OCI-LY1 (cell line): ENCODE data around the gene HS3ST5.

Experiments
- EZH2 ChIP-seq: fragments of 200-600 bp; sonication (generic), shearing (Covaris generic); IDR thresholded peaks from 2 replicates; pipeline ENCODE4 v1.8.0; 2017; ENCODE audit warnings: borderline replicate concordance, mixed run types, mild to moderate bottlenecking, antibody characterized with exemption, low read length, moderate library complexity, mixed read lengths
- TF ChIP-seq, protein P1 (sequence below): fragments of 200-600 bp; sonication (generic), shearing (Covaris generic); IDR thresholded peaks from 2 replicates; pipeline ENCODE4 v1.5.1; 2017; ENCODE audit warnings: mild to moderate bottlenecking, antibody characterized with exemption, low read length, moderate library complexity, mixed read lengths

DNA sequence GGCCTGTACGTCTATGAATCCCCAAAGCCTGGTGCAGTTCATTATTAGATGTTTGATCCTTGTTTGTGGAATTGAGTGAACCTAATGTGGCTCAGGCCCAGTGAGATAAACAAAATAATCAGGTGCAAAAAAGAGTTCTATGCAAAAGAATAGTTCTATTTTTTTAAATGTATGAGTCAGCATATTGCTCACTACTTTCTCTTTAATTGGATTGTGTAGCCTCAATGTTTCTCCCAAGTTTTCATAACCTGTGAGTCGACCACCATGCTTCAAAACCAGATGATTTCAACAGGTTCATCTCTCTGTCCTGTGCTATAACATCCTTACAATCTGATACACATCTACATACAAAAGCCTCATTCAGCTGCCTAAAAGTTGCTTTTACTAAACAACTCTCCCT, 255.3 kb downstream of the HS3ST5 start:
- TF ChIP-seq, protein P1, sequence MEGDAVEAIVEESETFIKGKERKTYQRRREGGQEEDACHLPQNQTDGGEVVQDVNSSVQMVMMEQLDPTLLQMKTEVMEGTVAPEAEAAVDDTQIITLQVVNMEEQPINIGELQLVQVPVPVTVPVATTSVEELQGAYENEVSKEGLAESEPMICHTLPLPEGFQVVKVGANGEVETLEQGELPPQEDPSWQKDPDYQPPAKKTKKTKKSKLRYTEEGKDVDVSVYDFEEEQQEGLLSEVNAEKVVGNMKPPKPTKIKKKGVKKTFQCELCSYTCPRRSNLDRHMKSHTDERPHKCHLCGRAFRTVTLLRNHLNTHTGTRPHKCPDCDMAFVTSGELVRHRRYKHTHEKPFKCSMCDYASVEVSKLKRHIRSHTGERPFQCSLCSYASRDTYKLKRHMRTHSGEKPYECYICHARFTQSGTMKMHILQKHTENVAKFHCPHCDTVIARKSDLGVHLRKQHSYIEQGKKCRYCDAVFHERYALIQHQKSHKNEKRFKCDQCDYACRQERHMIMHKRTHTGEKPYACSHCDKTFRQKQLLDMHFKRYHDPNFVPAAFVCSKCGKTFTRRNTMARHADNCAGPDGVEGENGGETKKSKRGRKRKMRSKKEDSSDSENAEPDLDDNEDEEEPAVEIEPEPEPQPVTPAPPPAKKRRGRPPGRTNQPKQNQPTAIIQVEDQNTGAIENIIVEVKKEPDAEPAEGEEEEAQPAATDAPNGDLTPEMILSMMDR: no peak
- TF ChIP-seq EZH2: no peak
